ENCODE measurements around the gene TCF7L1.

DNA sequence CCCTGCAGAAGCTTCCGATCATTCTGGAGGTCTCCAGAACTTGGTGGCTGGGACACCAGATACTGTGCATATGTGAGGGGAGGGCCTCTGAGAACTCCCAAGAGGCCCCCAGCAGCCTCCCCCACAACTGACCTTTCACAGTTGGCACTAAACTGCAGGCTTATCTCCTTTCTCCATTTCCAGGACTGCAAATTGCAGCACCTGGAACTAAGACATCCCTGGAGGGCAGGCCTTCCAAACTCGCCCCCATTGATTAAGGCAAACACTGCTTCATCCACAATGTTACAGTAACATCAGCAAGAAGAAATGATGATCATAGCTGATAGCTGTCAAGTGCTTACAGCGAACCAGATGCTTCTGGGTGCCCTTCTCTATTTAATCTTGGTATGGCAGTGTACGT, 126.7 kb downstream of the TCF7L1 start:
- TF ChIP-seq, protein P1, sequence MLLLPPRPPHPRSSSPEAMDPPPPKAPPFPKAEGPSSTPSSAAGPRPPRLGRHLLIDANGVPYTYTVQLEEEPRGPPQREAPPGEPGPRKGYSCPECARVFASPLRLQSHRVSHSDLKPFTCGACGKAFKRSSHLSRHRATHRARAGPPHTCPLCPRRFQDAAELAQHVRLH (CRISPR knock-in tag; IDR thresholded peaks at IDR 0.05; ENCODE audit: borderline replicate concordance, low read depth) = no peak
- TF ChIP-seq CREB1 (IDR thresholded peaks at IDR 0.05) = no peak
- no peak for TF ChIP-seq CREB1 (CRISPR knock-in tag; IDR thresholded peaks at IDR 0.05)
- TF ChIP-seq NPAS2 (CRISPR knock-in tag; IDR thresholded peaks at IDR 0.05; ENCODE audit: borderline replicate concordance) = no peak

Data from HepG2 (cell line).